ENCODE measurements around the gene RTN4RL1.

The RTN4RL1 gene

DNA sequence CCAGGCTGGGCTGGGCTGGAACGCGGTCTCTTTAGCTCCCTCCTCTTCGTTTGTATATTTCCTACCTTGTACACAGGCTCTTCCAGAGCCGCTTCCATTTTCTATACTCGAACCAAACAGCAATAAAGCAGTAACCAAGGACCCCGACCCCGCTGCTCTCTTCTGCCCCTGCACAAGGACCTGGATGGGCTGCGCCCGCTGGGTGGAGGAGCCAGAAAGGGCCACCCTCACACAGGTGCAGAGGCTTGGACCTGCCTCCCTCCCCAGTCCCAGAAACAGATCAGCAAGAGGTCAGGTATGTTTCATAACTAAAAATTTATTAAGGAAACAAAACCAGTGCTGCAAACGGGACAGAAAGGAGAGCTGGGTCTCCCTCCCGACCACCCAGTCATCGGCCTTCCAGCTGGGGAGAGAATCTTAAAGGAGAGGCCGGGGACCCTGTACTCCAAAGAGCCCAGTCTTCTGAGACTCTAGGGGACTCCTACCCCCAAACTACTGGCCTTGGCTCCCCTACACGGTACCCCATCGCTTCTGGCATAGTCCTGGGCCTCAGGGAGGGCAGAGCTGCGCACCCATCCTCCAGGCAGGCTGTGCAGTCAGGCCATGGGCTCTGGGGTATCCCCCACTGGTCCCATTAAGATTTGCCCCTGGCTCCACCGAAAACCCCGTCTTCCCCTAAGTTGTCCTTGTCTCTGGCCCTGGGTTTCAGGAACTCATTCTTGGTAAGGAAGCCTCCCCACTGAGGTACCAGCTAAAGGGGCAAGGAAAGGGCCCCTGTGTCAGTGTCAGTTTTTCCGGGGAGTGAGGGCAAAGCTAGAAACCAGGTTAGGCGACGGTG is 34.6 kb upstream of the RTN4RL1 start:
- peaks cover 9% of the 10 kb centered on the region for H3K4me1 ChIP-seq (ENCODE audit: control insufficient read depth, insufficient read depth, low read length, poor library complexity, severe bottlenecking)
- H3K27ac ChIP-seq (ENCODE audit: insufficient read depth, low read length, poor library complexity, severe bottlenecking) = no peak overlapping the region
- DNase-seq = no peak
- H3K4me3 ChIP-seq (ENCODE audit: insufficient read depth, low read depth, low read length, poor library complexity, severe bottlenecking) = no peak overlapping the region
- H3K36me3 ChIP-seq (ENCODE audit: control insufficient read depth, insufficient read depth, low read length) = peaks cover 37% of the 10 kb centered on the region
- H3K9me3 ChIP-seq (ENCODE audit: control insufficient read depth, low read length) = no peaks in the 10 kb centered on the region
- no peaks in the 10 kb centered on the region for H3K27me3 ChIP-seq (replicated peaks; ENCODE audit: control insufficient read depth, insufficient read depth, low read length, poor library complexity, severe bottlenecking)

DNA sequence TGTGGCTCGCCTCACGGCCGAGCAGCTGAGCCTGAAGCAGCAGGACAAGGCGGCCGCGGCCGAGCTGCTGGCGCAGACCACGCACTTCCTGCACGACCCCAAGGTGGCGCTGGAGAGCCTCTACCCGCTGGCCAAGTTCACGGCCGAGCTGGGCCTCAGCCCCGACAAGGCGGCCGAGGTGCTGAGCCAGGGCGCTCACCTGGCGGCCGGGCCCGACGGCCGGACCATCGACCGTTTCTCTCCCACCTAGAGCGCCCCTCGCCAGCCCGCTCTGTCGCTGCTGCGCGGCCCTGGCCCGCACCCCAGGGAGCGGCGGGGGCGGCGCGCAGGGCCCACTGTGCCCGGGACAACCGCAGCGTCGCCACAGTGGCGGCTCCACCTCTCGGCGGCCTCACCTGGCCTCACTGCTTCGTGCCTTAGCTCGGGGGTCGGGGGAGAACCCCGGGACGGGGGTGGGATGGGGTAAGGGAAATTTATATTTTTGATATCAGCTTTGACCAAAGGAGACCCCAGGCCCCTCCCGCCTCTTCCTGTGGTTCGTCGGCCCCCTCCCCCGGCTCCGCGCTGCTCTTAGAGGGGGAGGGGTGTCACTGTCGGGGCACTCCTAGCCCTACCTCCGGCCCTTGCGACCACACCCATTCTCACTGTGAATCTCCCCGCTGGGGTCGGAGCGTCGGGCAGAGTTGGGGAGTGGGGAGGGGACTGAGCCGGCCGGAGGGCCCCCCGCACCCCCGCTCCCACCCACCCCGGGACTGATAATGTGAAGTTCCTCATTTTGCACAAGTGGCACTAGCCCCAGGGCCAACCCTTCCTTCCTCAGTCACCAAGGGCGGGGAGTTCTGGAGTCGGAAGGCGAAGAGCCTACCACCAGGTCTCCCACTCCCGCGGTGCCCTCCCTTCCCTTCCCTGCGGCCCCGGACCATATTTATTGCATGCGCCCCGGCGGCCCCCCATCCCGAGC is 33.7 kb upstream of the RTN4RL1 start:
- peak; percentile 20 to 54 (median 37) for DNase-seq
- H3K9me3 ChIP-seq (ENCODE audit: control insufficient read depth, low read length) = no peaks in the 10 kb centered on the region
- H3K36me3 ChIP-seq (ENCODE audit: control insufficient read depth, insufficient read depth, low read length) = peaks cover 28% of the 10 kb centered on the region
- H3K27ac ChIP-seq (ENCODE audit: insufficient read depth, low read length, poor library complexity, severe bottlenecking) = no peak overlapping the region
- H3K27me3 ChIP-seq (replicated peaks; ENCODE audit: control insufficient read depth, insufficient read depth, low read length, poor library complexity, severe bottlenecking) = no peaks in the 10 kb centered on the region
- no peak overlapping the region for H3K4me3 ChIP-seq (ENCODE audit: insufficient read depth, low read depth, low read length, poor library complexity, severe bottlenecking)
- H3K4me1 ChIP-seq (ENCODE audit: control insufficient read depth, insufficient read depth, low read length, poor library complexity, severe bottlenecking) = peaks cover 18% of the 10 kb centered on the region

DNA sequence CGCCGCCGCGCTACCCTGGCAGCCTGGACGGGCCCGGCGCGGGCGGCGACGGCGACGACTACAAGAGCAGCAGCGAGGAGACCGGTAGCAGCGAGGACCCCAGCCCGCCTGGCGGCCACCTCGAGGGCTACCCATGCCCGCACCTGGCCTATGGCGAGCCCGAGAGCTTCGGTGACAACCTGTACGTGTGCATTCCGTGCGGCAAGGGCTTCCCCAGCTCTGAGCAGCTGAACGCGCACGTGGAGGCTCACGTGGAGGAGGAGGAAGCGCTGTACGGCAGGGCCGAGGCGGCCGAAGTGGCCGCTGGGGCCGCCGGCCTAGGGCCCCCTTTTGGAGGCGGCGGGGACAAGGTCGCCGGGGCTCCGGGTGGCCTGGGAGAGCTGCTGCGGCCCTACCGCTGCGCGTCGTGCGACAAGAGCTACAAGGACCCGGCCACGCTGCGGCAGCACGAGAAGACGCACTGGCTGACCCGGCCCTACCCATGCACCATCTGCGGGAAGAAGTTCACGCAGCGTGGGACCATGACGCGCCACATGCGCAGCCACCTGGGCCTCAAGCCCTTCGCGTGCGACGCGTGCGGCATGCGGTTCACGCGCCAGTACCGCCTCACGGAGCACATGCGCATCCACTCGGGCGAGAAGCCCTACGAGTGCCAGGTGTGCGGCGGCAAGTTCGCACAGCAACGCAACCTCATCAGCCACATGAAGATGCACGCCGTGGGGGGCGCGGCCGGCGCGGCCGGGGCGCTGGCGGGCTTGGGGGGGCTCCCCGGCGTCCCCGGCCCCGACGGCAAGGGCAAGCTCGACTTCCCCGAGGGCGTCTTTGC is 32.8 kb upstream of the RTN4RL1 start:
- Histone ChIP-seq H3K4me3 (ENCODE audit: insufficient read depth, low read depth, low read length, poor library complexity, severe bottlenecking) (no peak overlapping the region), H3K27ac (ENCODE audit: insufficient read depth, low read length, poor library complexity, severe bottlenecking) (no peak overlapping the region), H3K27me3 (replicated peaks; ENCODE audit: control insufficient read depth, insufficient read depth, low read length, poor library complexity, severe bottlenecking) (no peaks in the 10 kb centered on the region), H3K36me3 (ENCODE audit: control insufficient read depth, insufficient read depth, low read length) (peaks cover 19% of the 10 kb centered on the region), H3K9me3 (ENCODE audit: control insufficient read depth, low read length) (no peaks in the 10 kb centered on the region), H3K4me1 (ENCODE audit: control insufficient read depth, insufficient read depth, low read length, poor library complexity, severe bottlenecking) (peaks cover 27% of the 10 kb centered on the region)
- no peak for DNase-seq

DNA sequence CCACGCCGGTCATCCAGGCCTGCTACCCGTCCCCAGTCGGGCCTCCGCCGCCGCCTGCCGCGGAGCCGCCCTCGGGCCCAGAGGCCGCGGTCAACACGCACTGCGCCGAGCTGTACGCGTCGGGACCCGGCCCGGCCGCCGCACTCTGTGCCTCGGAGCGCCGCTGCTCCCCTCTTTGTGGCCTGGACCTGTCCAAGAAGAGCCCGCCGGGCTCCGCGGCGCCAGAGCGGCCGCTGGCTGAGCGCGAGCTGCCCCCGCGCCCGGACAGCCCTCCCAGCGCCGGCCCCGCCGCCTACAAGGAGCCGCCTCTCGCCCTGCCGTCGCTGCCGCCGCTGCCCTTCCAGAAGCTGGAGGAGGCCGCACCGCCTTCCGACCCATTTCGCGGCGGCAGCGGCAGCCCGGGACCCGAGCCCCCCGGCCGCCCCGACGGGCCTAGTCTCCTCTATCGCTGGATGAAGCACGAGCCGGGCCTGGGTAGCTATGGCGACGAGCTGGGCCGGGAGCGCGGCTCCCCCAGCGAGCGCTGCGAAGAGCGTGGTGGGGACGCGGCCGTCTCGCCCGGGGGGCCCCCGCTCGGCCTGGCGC is 32.1 kb upstream of the RTN4RL1 start:
- Histone ChIP-seq H3K4me1 (ENCODE audit: control insufficient read depth, insufficient read depth, low read length, poor library complexity, severe bottlenecking) (peaks cover 29% of the 10 kb centered on the region), H3K36me3 (ENCODE audit: control insufficient read depth, insufficient read depth, low read length) (peaks cover 18% of the 10 kb centered on the region), H3K27ac (ENCODE audit: insufficient read depth, low read length, poor library complexity, severe bottlenecking) (no peak overlapping the region), H3K27me3 (replicated peaks; ENCODE audit: control insufficient read depth, insufficient read depth, low read length, poor library complexity, severe bottlenecking) (no peaks in the 10 kb centered on the region), H3K4me3 (ENCODE audit: insufficient read depth, low read depth, low read length, poor library complexity, severe bottlenecking) (no peak overlapping the region), H3K9me3 (ENCODE audit: control insufficient read depth, low read length) (no peaks in the 10 kb centered on the region)
- DNase-seq = no peak

DNA sequence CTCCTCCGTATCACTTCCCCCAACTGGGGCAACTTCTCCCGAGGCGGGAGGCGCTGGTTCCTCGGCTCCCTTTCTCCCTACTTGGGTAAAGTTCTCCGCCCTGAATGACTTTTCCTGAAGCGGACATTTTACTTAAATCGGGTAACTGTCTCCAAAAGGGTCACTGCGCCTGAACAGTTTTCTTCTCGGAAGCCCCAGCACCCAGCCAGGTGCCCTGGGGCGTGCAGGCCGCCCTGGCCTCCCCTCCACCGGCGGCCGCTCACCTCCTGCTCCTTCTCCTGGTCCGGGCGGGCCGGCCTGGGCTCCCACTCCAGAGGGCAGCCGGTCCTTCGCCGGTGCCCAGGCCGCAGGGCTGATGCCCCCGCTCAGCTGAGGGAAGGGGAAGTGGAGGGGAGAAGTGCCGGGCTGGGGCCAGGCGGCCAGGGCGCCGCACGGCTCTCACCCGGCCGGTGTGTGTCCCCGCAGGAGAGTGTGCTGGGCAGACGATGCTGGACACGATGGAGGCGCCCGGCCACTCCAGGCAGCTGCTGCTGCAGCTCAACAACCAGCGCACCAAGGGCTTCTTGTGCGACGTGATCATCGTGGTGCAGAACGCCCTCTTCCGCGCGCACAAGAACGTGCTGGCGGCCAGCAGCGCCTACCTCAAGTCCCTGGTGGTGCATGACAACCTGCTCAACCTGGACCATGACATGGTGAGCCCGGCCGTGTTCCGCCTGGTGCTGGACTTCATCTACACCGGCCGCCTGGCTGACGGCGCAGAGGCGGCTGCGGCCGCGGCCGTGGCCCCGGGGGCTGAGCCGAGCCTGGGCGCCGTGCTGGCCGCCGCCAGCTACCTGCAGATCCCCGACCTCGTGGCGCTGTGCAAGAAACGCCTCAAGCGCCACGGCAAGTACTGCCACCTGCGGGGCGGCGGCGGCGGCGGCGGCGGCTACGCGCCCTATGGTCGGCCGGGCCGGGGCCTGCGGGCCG is 31.4 kb upstream of the RTN4RL1 start:
- H3K27me3 ChIP-seq (replicated peaks; ENCODE audit: control insufficient read depth, insufficient read depth, low read length, poor library complexity, severe bottlenecking) = no peaks in the 10 kb centered on the region
- peaks cover 31% of the 10 kb centered on the region for H3K4me1 ChIP-seq (ENCODE audit: control insufficient read depth, insufficient read depth, low read length, poor library complexity, severe bottlenecking)
- H3K9me3 ChIP-seq (ENCODE audit: control insufficient read depth, low read length) = no peaks in the 10 kb centered on the region
- H3K4me3 ChIP-seq (ENCODE audit: insufficient read depth, low read depth, low read length, poor library complexity, severe bottlenecking) = peak overlapping the region; percentile 49
- H3K36me3 ChIP-seq (ENCODE audit: control insufficient read depth, insufficient read depth, low read length) = peaks cover 13% of the 10 kb centered on the region
- H3K27ac ChIP-seq (ENCODE audit: insufficient read depth, low read length, poor library complexity, severe bottlenecking) = no peak overlapping the region
- peak in 2 of 3 donors; percentile 33 to 34 for DNase-seq

DNA sequence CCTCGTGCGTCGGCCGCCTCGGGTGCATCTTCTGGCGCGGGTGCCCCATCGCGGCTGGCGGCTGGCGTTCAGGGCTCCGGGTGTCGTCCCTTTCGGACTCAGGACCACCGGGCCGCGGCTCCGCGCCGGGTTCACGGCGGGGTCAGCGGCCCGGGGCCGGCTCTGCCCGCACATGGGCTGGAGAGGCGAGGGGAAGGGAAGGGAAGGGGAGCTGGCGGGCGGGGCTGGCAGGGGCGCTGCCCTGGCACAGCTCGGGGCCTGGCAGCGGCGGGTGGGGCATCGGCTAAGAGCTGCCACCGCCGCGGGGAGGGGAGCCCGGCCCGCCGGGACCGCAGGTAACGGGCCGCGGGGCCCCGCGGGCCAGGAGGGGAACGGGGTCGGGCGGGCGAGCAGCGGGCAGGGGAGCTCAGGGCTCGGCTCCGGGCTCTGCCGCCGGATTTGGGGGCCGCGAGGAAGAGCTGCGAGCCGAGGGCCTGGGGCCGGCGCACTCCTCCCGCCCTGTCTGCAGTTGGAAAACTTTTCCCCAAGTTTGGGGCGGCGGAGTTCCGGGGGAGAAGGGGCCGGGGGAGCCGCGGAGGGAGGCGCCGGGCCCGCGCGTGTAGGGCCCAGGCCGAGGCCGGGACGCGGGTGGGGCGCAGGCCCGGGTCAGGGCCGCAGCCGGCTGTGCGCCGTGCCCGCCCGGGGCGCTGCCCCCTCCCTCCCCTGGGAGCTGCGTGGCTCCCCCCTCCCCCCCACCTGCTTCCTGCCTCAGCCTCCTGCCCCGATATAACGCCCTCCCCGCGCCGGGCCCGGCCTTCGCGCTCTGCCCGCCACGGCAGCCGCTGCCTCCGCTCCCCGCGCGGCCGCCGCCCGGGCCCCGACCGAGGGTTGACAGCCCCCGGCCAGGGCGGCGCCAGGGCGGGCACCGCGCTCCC is 30.4 kb upstream of the RTN4RL1 start:
- H3K36me3 ChIP-seq (ENCODE audit: control insufficient read depth, insufficient read depth, low read length) = peaks cover 4% of the 10 kb centered on the region
- peaks cover 41% of the 10 kb centered on the region for H3K4me1 ChIP-seq (ENCODE audit: control insufficient read depth, insufficient read depth, low read length, poor library complexity, severe bottlenecking)
- H3K27ac ChIP-seq (ENCODE audit: insufficient read depth, low read length, poor library complexity, severe bottlenecking) = peak overlapping the region; percentile 58
- peak overlapping the region; percentile 60 for H3K4me3 ChIP-seq (ENCODE audit: insufficient read depth, low read depth, low read length, poor library complexity, severe bottlenecking)
- no peak for DNase-seq
- H3K27me3 ChIP-seq (replicated peaks; ENCODE audit: control insufficient read depth, insufficient read depth, low read length, poor library complexity, severe bottlenecking) = no peaks in the 10 kb centered on the region
- H3K9me3 ChIP-seq (ENCODE audit: control insufficient read depth, low read length) = no peaks in the 10 kb centered on the region

DNA sequence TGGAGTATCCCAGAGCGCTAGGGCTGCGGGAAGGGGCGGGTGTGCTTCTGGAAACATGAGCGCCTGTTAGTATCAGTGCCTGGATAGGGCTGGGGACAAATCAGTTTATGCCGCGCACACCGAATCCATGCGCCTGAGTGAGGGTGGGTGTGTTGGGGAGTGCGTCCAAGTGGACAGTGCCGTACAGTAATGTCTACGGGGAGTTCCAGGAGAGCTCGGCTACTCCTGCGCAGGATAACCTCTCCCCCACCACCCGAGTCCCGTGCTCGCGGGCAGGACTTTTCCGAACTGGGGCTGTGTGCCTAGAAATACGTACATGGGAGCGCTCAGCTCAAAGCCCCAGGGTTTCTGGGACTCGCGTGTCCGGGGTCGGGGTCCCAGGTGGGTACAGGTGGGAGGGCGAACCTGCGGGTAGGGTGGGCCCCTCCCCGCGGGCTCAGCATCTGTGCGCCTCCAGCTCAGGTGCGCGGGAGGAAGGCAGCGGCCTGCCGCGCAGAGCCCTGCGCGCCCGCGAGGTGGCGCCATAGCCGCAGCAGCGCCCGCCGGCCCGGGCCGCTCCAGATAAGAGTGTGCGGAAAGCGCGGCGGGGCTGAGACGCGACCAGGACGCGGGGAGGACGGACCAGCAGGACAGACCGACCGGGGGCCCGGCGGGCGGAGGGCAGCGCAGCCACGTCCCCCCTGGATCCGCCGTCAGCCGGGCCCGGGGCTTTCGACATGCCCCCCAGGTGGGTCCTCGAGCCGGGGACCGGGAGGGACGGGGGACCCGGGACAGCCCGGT is 29.6 kb upstream of the RTN4RL1 start, which contains the start of gene HIC1:
TSS of gene HIC1 (plus strand) at position 592 of the 780 bp plus-strand sequence. CDS start 1,588 bp downstream, outside the sequence.
- Histone ChIP-seq H3K9me3 (ENCODE audit: control insufficient read depth, low read length) (no peaks in the 10 kb centered on the region), H3K4me3 (ENCODE audit: insufficient read depth, low read depth, low read length, poor library complexity, severe bottlenecking) (peak within 1 kb of the TSS; percentile 60), H3K4me1 (ENCODE audit: control insufficient read depth, insufficient read depth, low read length, poor library complexity, severe bottlenecking) (peaks cover 44% of the 10 kb centered on the region), H3K27me3 (replicated peaks; ENCODE audit: control insufficient read depth, insufficient read depth, low read length, poor library complexity, severe bottlenecking) (no peaks in the 10 kb centered on the region), H3K36me3 (ENCODE audit: control insufficient read depth, insufficient read depth, low read length) (no peaks in the 10 kb centered on the region), H3K27ac (ENCODE audit: insufficient read depth, low read length, poor library complexity, severe bottlenecking) (peak within 1 kb of the TSS; percentile 58)
- DNase-seq = peak; percentile 50 to 66 (median 60)

DNA sequence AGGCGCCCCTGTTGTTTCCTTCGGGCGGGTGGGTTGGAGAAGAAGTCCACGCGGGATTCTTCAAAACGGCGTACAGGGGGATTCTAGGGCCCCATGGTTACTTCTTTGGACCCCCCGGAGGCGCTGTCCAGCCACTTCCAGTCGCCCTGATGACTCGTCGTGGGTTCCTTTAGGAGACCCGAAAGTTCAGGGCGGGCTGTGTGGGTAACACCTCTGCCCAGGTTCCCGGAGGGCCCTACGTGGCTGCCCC is 29.1 kb upstream of the RTN4RL1 start:
- no peaks in the 10 kb centered on the region for H3K36me3 ChIP-seq (ENCODE audit: control insufficient read depth, insufficient read depth, low read length)
- peaks cover 48% of the 10 kb centered on the region for H3K4me1 ChIP-seq (ENCODE audit: control insufficient read depth, insufficient read depth, low read length, poor library complexity, severe bottlenecking)
- peak overlapping the region; percentile 60 for H3K4me3 ChIP-seq (ENCODE audit: insufficient read depth, low read depth, low read length, poor library complexity, severe bottlenecking)
- H3K27ac ChIP-seq (ENCODE audit: insufficient read depth, low read length, poor library complexity, severe bottlenecking) = peak overlapping the region; percentile 58
- no peaks in the 10 kb centered on the region for H3K9me3 ChIP-seq (ENCODE audit: control insufficient read depth, low read length)
- DNase-seq = no peak
- H3K27me3 ChIP-seq (replicated peaks; ENCODE audit: control insufficient read depth, insufficient read depth, low read length, poor library complexity, severe bottlenecking) = no peaks in the 10 kb centered on the region
